Tibial nerve (tissue), 4 donors: ENCODE measurements around the gene DLX5.

Source experiments
- EP300 ChIP-seq, 2 donors: sonication (generic); formaldehyde crosslinking; IDR thresholded peaks; one replicate each; pipeline ENCODE4 v1.6.1; 2017; ENCODE audit warnings: antibody characterized with exemption in 2 of 2, mild to moderate bottlenecking in 1 of 2
- POLR2A ChIP-seq, 2 donors: fragments of 450-650 bp; IDR thresholded peaks; one replicate each; pipeline ENCODE4 v1.6.1; 2017; ENCODE audit warnings: antibody characterized with exemption in 2 of 2, mild to moderate bottlenecking in 2 of 2, moderate library complexity in 2 of 2
- TF ChIP-seq, protein P1 (sequence below), 5 experiments: fragments of 200-600 bp in 3 of 5; fragments of 450-650 bp in 2 of 5; sonication (generic) in 3 of 5; IDR thresholded peaks; one replicate each; pipeline ENCODE4 v1.5.1; 2016 to 2019; ENCODE audit warnings: antibody characterized with exemption in 5 of 5, mild to moderate bottlenecking in 3 of 5, moderate library complexity in 2 of 5

DNA sequence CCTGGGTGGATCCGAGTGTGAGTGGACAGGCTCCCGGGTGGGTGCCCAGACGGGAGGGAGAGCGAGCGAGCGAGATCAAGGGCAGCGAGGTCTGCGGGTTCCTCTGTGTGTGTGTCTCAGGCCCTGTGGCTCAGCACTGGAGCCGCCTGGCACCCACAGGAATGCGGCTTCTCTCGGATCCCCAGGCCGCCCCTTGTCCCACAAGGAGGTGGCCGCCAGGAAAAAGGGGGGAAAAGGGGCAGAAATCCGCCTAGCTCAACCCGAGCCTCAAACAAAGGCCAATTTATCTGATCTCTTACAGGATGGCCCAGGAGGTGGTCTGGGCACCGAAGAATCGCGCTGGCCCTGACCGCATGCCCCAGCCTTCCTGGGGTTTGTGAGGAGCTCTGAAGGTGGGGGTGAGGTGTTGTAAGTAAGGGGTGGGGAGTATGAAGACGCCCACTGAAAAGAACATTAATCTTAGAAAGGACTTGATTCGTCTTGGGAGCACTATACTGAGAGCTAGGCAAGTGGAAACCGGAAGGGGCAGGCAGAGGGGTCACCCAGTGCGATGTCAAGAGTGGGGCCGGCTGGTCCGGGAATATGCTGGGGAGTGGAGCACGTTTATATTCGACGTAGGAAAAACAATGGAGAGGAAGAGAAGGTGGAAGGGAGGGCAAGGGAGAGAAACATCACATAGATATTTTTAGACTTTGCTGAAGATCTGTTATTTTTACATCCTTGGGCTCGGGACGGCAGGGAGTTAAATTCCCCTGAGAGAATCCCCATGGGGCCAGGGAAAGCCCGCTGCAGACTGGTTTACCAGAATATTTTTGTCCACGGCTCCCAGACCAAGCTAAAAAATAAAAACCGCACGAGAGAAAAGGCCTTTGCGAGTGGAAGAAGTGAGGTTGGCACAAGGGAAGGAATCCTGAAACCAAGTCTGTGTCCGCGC lies 7.2 kb downstream of the DLX5 start:
- TF ChIP-seq POLR2A (IDR thresholded peaks at IDR 0.05) (no peak), EP300 (IDR thresholded peaks at IDR 0.05) (no peak)
- TF ChIP-seq, protein P1, sequence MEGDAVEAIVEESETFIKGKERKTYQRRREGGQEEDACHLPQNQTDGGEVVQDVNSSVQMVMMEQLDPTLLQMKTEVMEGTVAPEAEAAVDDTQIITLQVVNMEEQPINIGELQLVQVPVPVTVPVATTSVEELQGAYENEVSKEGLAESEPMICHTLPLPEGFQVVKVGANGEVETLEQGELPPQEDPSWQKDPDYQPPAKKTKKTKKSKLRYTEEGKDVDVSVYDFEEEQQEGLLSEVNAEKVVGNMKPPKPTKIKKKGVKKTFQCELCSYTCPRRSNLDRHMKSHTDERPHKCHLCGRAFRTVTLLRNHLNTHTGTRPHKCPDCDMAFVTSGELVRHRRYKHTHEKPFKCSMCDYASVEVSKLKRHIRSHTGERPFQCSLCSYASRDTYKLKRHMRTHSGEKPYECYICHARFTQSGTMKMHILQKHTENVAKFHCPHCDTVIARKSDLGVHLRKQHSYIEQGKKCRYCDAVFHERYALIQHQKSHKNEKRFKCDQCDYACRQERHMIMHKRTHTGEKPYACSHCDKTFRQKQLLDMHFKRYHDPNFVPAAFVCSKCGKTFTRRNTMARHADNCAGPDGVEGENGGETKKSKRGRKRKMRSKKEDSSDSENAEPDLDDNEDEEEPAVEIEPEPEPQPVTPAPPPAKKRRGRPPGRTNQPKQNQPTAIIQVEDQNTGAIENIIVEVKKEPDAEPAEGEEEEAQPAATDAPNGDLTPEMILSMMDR (IDR thresholded peaks at IDR 0.05), result no peak
